GM13976 (cell line): ENCODE results near the gene PAK4.
"Not testable (repeated sequence)": the region's sequence is repeated elsewhere in the genome, so short reads cannot be mapped to it uniquely, and the experiment has no call there.

Experiments
- DNase-seq: peaks from one replicate; pipeline ENCODE4 v3.0.0; 2012; ENCODE audit warnings: low spot score
- CTCF ChIP-seq: IDR thresholded peaks from 2 replicates; pipeline ENCODE4 v1.5.1; 2012; ENCODE audit warnings: borderline replicate concordance, mild to moderate bottlenecking; ENCODE audit not compliant: insufficient read depth; ENCODE audit errors: extremely low read depth, missing control alignments, control extremely low read depth
- in situ Hi-C: fragments of 300-500 bp; cut with MboI; formaldehyde crosslinking; loops from one replicate; pipeline ENCODE4 v1.12.0; 2022; ENCODE audit warnings: low sequenced_read_pairs, mixed read lengths, inconsistent platforms; ENCODE audit not compliant: unreplicated experiment

The PAK4 gene

GRCh38 chr19:39090881-39091280 lies 34.7 kb upstream of the PAK4 start:
- no peak for TF ChIP-seq CTCF
- in situ Hi-C loops = no loop called here
- DNase-seq = no peak

- DNase-seq, in situ Hi-C loops: not testable (repeated sequence)
These were observed 29.6 kb upstream of the PAK4 start for GRCh38 chr19:39095799-39096540.

- DNase-seq = no peak
- no peak for TF ChIP-seq CTCF
- in situ Hi-C loops = no loop called here
These were observed 28.3 kb upstream of the PAK4 start for GRCh38 chr19:39097299-39097698.

GRCh38 chr19:39097721-39098120 lies 27.9 kb upstream of the PAK4 start:
- TF ChIP-seq CTCF = no peak
- DNase-seq = no peak
- in situ Hi-C loops = no loop called here

- in situ Hi-C loops = no loop called here
- DNase-seq = no peak
- TF ChIP-seq CTCF = no peak
These were observed 27.0 kb upstream of the PAK4 start for GRCh38 chr19:39098365-39099269.

- in situ Hi-C loops = no loop called here
- no peak for DNase-seq
- TF ChIP-seq CTCF = no peak
These were observed 26.2 kb upstream of the PAK4 start for GRCh38 chr19:39099341-39099740.
